ENCODE results near the gene ATP8B1.

ATP8B1 gene

GRCh38 chr18:57816208-57816954 is 13.3 kb upstream of the ATP8B1 start:
- DNase-seq, result no peak

- no peak for DNase-seq
These were observed 11.4 kb upstream of the ATP8B1 start for GRCh38 chr18:57814555-57814954.

GRCh38 chr18:57813245-57813644 is 10.1 kb upstream of the ATP8B1 start:
- DNase-seq, result no peak

- no peak for DNase-seq
These were observed 9.0 kb upstream of the ATP8B1 start for GRCh38 chr18:57812126-57812477.

GRCh38 chr18:57811477-57812125 is 8.5 kb upstream of the ATP8B1 start:
- DNase-seq, result no peak

GRCh38 chr18:57809190-57809589 is 6.1 kb upstream of the ATP8B1 start:
- no peak for DNase-seq

GRCh38 chr18:57807336-57808117 is 4.4 kb upstream of the ATP8B1 start:
- no peak for DNase-seq

- no peak for DNase-seq
These were observed 3.8 kb upstream of the ATP8B1 start for GRCh38 chr18:57806978-57807285.

GRCh38 chr18:57806201-57806977 is 3.3 kb upstream of the ATP8B1 start:
- DNase-seq, result no peak

- DNase-seq, result no peak
These were observed 2.0 kb upstream of the ATP8B1 start for GRCh38 chr18:57805117-57805516.

GRCh38 chr18:57804557-57804956 is 1.4 kb upstream of the ATP8B1 start:
- DNase-seq, result no peak

GRCh38 chr18:57802213-57803102 is 657 bp downstream of the ATP8B1 start:
- no peak for DNase-seq

- DNase-seq, result no peak
These were observed 1.3 kb downstream of the ATP8B1 start for GRCh38 chr18:57801761-57802212.

- DNase-seq, result no peak
These were observed 1.8 kb downstream of the ATP8B1 start for GRCh38 chr18:57801325-57801724.

GRCh38 chr18:57798713-57799373 is 4.3 kb downstream of the ATP8B1 start:
- DNase-seq, result no peak

- DNase-seq, result no peak
These were observed 5.9 kb downstream of the ATP8B1 start for GRCh38 chr18:57797209-57797651.

GRCh38 chr18:57794951-57795728 is 8.0 kb downstream of the ATP8B1 start:
- DNase-seq, result no peak

GRCh38 chr18:57793302-57793986 is 9.7 kb downstream of the ATP8B1 start:
- DNase-seq, result no peak

- DNase-seq, result no peak
These were observed 10.3 kb downstream of the ATP8B1 start for GRCh38 chr18:57792631-57793301.

Data from GF-D8 (cell line).